ENCODE data around the gene TTI1. TPM values are rescaled to one million over a fixed set of nuclear protein-coding genes. Genes with fewer than 3 reads are reported as not detected.
A peak's percentile ranks its signal among the peaks of the same experiment; 100 is the strongest.

The TTI1 gene
- total RNA-seq, 1 donor from 2014 or later = 30.1 TPM

- peak overlapping the region; percentile 96 for H3K27ac Mint-ChIP-seq
- peaks cover 43% of the 10 kb centered on the region for H3K36me3 Mint-ChIP-seq (ENCODE audit: low read depth)
- H3K9me3 Mint-ChIP-seq = peaks cover 4% of the 10 kb centered on the region
- no peaks in the 10 kb centered on the region for H3K27me3 Mint-ChIP-seq
- POLR2A ChIA-PET = interaction anchor here (2.6 kb wide), 1 partner anchor 853 kb away, joined by 18 read pairs; the partner anchor contains the start of genes MROH8 and RPN2
- ATAC-seq (ENCODE audit: low read depth) (no peak), DNase-seq (no peak)
- peak overlapping the region; percentile 92 for H3K4me3 Mint-ChIP-seq
- peaks cover 63% of the 10 kb centered on the region for H3K4me1 Mint-ChIP-seq
- intact Hi-C loops (cut with micrococcal nuclease) = loop anchor here (10.0 kb wide), 1 partner anchor 403 kb away; the partner anchor contains the start of gene SNHG17
- CTCF ChIA-PET = no interaction called here
- no peak for TF ChIP-seq CTCF (IDR thresholded peaks at IDR 0.05)
These were observed 1.3 kb downstream of the TTI1 start for GRCh38 chr20:38031957-38032356.

- POLR2A ChIA-PET = interaction anchor here (0.7 kb wide), 1 partner anchor 856 kb away, joined by 13 read pairs; no protein-coding TSS in a partner anchor
- intact Hi-C loops (cut with micrococcal nuclease) = no loop called here
- no peak for TF ChIP-seq CTCF (IDR thresholded peaks at IDR 0.05)
- Mint-ChIP-seq H3K4me1 (peaks cover 51% of the 10 kb centered on the region), H3K4me3 (no peak overlapping the region), H3K36me3 (ENCODE audit: low read depth) (peaks cover 40% of the 10 kb centered on the region), H3K27me3 (no peaks in the 10 kb centered on the region), H3K27ac (no peak overlapping the region), H3K9me3 (peaks cover 4% of the 10 kb centered on the region)
- DNase-seq (no peak), ATAC-seq (ENCODE audit: low read depth) (no peak)
- CTCF ChIA-PET = no interaction called here
These were observed 3.8 kb downstream of the TTI1 start for GRCh38 chr20:38029453-38029852.

- Mint-ChIP-seq H3K4me3 (no peak overlapping the region), H3K36me3 (ENCODE audit: low read depth) (peaks cover 33% of the 10 kb centered on the region), H3K9me3 (peaks cover 4% of the 10 kb centered on the region), H3K27me3 (no peaks in the 10 kb centered on the region), H3K27ac (no peak overlapping the region), H3K4me1 (peaks cover 33% of the 10 kb centered on the region)
- ChIA-PET POLR2A (no interaction called here), CTCF (no interaction called here)
- no peak for ATAC-seq (ENCODE audit: low read depth)
- DNase-seq = no peak
- intact Hi-C loops (cut with micrococcal nuclease) = no loop called here
- TF ChIP-seq CTCF (IDR thresholded peaks at IDR 0.05) = no peak
These were observed 8.8 kb downstream of the TTI1 start for GRCh38 chr20:38024496-38024895.

- Mint-ChIP-seq H3K4me1 (peaks cover 25% of the 10 kb centered on the region), H3K27ac (no peak overlapping the region), H3K36me3 (ENCODE audit: low read depth) (peaks cover 37% of the 10 kb centered on the region), H3K27me3 (no peaks in the 10 kb centered on the region), H3K4me3 (no peak overlapping the region), H3K9me3 (peaks cover 6% of the 10 kb centered on the region)
- DNase-seq (no peak), ATAC-seq (ENCODE audit: low read depth) (no peak)
- intact Hi-C loops (cut with micrococcal nuclease) = no loop called here
- ChIA-PET CTCF (no interaction called here), POLR2A (no interaction called here)
- no peak for TF ChIP-seq CTCF (IDR thresholded peaks at IDR 0.05)
These were observed 9.9 kb downstream of the TTI1 start for GRCh38 chr20:38023181-38024001.

GRCh38 chr20:38021087-38021772 is 12.0 kb downstream of the TTI1 start:
- ATAC-seq (ENCODE audit: low read depth) (no peak), DNase-seq (no peak)
- Mint-ChIP-seq H3K9me3 (peaks cover 8% of the 10 kb centered on the region), H3K4me1 (peaks cover 15% of the 10 kb centered on the region), H3K4me3 (no peak overlapping the region), H3K27me3 (no peaks in the 10 kb centered on the region), H3K36me3 (ENCODE audit: low read depth) (peaks cover 51% of the 10 kb centered on the region), H3K27ac (no peak overlapping the region)
- TF ChIP-seq CTCF (IDR thresholded peaks at IDR 0.05) = no peak
- CTCF ChIA-PET = no interaction called here
- POLR2A ChIA-PET = no interaction called here
- intact Hi-C loops (cut with micrococcal nuclease) = no loop called here

Data from activated B cell treated with CpG ODN at 0.5 μM for 24 hours (primary cell).